ENCODE measurements around the gene TMCC1. TPM values are rescaled to one million over a fixed set of nuclear protein-coding genes. Genes with fewer than 3 reads are reported as not detected.

Gene TMCC1
- total RNA-seq, 1 donor from 2014 or later = 28.0 TPM

DNA sequence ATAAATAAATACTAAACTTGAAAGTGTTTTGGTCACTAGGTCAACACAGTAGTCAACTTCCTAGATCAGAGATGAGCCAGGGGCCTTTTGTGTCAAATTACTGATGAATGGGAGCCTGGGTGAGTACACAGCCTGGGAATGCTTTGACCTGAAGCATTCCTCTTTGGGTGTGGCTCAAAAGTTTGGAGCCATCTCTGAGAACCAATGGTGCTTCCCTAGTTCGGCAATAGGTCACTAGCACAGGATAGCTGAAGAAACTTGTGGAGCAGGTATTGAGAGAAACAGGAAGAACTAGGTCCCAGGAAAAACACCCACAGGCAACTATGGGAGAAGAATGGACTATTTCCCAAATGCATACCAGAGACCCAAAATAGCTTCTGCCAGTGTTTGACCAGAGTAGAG lies 230.5 kb downstream of the TMCC1 start:
- Histone ChIP-seq H3K27me3 (ENCODE audit: control insufficient read depth, insufficient read depth, low read length) (no peaks in the 10 kb centered on the region), H3K4me3 (ENCODE audit: low read depth, low read length) (no peak overlapping the region)
- peak; percentile 49 for DNase-seq (ENCODE audit: low read depth)

DNA sequence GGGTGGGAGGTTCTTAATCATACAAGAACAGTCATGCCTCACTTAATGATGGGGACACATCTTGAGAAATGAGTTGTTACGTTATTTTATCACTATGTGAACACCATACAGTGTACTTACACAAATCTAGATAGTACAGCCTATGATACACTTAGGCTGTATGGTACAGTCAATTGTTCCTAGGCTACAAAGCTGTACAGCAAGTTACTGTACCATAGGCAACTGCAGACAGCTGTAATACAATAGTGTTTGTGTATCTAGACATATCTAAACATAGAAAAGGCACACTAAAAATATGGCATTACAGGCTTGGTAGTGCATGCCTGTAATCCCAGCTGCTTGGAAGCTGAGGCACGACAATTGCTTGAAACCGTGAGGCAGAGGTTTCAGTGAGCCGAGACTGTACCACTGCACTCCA lies 231.3 kb downstream of the TMCC1 start:
- Histone ChIP-seq H3K36me3 (ENCODE audit: control insufficient read depth, insufficient read depth, low read length) (no peaks in the 10 kb centered on the region), H3K27me3 (ENCODE audit: control insufficient read depth, insufficient read depth, low read length) (no peaks in the 10 kb centered on the region), H3K4me3 (ENCODE audit: low read depth, low read length) (no peak overlapping the region)
- no peak for TF ChIP-seq CTCF (IDR thresholded peaks at IDR 0.05; ENCODE audit: insufficient read depth, low read length, poor library complexity, severe bottlenecking)
- DNase-seq (ENCODE audit: low read depth) = no peak

More for the DNA sequence above, 230.5 kb downstream of the TMCC1 start:
- no peak for TF ChIP-seq CTCF (IDR thresholded peaks at IDR 0.05; ENCODE audit: insufficient read depth, low read length, poor library complexity, severe bottlenecking)
- H3K36me3 ChIP-seq (ENCODE audit: control insufficient read depth, insufficient read depth, low read length) = no peaks in the 10 kb centered on the region

- no peak for DNase-seq (ENCODE audit: low read depth)
- no peak for TF ChIP-seq CTCF (IDR thresholded peaks at IDR 0.05; ENCODE audit: insufficient read depth, low read length, poor library complexity, severe bottlenecking)
Measured at GRCh38 chr3:129661766-129662165, 231.7 kb downstream of the TMCC1 start.

DNA sequence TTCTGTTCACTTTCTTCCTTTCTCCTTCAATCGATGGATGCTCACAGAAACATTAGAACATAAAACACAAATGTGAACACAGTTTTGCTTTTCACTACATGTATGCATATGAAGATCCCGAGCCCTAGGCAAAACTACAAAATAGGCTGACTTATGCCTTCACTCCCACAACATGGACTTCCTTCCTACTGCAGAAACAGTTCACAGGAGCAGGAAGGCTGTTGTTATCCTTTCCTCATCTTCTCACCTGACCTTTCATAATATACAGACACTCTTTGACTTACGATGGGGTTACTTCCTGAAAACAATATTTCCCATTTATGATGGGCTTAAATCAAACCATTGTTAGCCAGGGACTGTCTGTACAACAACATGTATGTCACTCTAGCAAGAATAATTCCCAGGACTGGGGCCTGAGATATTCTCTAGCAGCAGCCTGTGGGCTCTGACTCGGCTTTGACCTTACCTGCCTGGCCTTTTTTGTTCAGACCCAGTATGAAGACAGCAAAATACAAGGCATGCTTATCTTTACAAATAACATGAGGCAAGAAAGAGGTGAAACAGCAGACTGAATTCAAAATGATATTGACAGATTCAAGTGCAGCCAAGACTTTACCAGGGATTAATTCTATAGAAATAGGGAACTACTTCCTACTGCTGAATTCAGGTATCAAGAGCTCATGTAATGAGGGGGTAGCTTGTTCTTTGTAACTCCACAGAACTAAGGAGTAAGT lies 235.2 kb downstream of the TMCC1 start:
- Histone ChIP-seq H3K36me3 (ENCODE audit: control insufficient read depth, insufficient read depth, low read length) (no peaks in the 10 kb centered on the region), H3K27me3 (ENCODE audit: control insufficient read depth, insufficient read depth, low read length) (no peaks in the 10 kb centered on the region), H3K4me3 (ENCODE audit: low read depth, low read length) (no peak overlapping the region)
- no peak for TF ChIP-seq CTCF (IDR thresholded peaks at IDR 0.05; ENCODE audit: insufficient read depth, low read length, poor library complexity, severe bottlenecking)
- no peak for DNase-seq (ENCODE audit: low read depth)

More at GRCh38 chr3:129661766-129662165, 231.7 kb downstream of the TMCC1 start:
- H3K27me3 ChIP-seq (ENCODE audit: control insufficient read depth, insufficient read depth, low read length) = no peaks in the 10 kb centered on the region
- no peaks in the 10 kb centered on the region for H3K36me3 ChIP-seq (ENCODE audit: control insufficient read depth, insufficient read depth, low read length)
- H3K4me3 ChIP-seq (ENCODE audit: low read depth, low read length) = no peak overlapping the region

GRCh38 chr3:129657261-129658046 lies 236.1 kb downstream of the TMCC1 start:
- H3K27me3 ChIP-seq (ENCODE audit: control insufficient read depth, insufficient read depth, low read length) = no peaks in the 10 kb centered on the region
- no peak overlapping the region for H3K4me3 ChIP-seq (ENCODE audit: low read depth, low read length)
- DNase-seq (ENCODE audit: low read depth) = no peak
- H3K36me3 ChIP-seq (ENCODE audit: control insufficient read depth, insufficient read depth, low read length) = no peaks in the 10 kb centered on the region
- no peak for TF ChIP-seq CTCF (IDR thresholded peaks at IDR 0.05; ENCODE audit: insufficient read depth, low read length, poor library complexity, severe bottlenecking)
